ENCODE results near the gene MSI2.

Gene MSI2

DNA sequence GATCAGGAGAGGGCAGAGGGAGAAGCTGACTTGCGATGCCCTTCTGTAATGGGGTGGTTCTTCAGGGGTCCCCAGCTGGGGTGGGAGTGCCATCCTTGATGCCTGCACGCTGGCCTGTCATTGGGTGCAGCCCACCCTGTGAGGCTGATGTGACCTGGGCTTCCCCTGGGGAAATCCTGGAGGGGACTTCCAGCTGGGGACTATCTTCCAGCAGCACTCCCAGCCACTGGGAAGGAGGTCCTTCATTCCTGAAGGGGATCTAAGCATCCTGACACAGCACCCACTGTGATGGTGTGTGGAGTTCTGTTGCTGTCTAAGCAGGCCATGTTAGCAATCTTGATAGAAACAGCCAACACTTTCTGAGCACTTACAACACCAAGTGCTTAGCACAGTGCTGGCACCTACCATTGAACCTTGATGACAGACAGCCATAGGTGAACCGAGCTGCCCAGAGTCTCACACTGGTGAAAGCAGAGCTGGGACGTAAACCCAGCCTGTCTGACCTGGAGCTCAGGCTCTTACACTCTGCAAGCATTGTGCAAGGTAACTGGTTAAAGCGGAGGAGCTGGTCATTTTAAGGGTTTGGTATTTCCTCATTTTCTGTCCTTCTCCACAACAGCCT is 277.5 kb downstream of the MSI2 start:
- peak overlapping the region; percentile 83 for H3K27ac ChIP-seq
- no peak for TF ChIP-seq CTCF (conservative IDR thresholded peaks at IDR 0.05)

GRCh38 chr17:57534863-57535248 is 278.5 kb downstream of the MSI2 start:
- no peak for TF ChIP-seq CTCF (conservative IDR thresholded peaks at IDR 0.05)

GRCh38 chr17:57535249-57535966 is 279.1 kb downstream of the MSI2 start:
- peak overlapping the region; percentile 83 for H3K27ac ChIP-seq
- TF ChIP-seq CTCF (conservative IDR thresholded peaks at IDR 0.05), result no peak

More at GRCh38 chr17:57534863-57535248, 278.5 kb downstream of the MSI2 start:
- H3K27ac ChIP-seq, result peak overlapping the region; percentile 83

- peak overlapping the region; percentile 83 for H3K27ac ChIP-seq
- no peak for TF ChIP-seq CTCF (conservative IDR thresholded peaks at IDR 0.05)
Measured at GRCh38 chr17:57536289-57536688, 280.0 kb downstream of the MSI2 start.

DNA sequence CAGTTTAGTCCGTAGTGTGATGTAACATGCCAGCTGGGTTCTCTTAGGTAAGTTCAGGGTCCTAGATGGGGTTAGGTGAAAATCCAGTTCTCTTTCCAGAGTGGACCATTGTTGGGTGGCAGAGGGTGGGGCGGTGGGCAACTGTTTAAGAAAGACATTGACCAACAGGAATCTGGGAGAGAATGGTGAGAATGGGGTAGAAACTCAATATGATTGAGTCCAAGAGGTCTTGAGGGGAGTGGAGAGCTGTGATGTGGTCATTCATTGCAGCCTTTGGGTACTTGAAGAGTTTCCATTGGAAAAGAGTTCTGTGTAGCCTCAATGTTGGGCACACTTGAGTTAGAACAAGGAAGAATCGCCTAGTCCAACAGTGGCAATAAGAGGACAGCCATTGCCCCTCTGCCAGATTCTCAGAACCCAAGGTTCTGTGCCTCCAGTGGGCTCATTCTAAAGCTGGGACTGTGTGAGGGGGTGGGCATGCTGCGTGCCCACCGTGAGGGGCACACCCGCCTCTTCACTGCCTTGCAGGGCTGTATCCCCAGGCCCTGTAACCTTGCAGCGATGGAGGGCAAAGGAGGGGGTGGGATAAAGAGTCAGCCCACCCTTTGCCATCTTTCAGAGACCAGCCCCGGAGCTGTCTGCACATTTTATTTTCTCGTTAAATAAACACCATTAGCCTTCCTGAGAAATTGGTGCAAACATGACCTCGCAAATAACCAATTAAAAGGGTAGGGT is 280.6 kb downstream of the MSI2 start:
- TF ChIP-seq CTCF (conservative IDR thresholded peaks at IDR 0.05), result no peak
- H3K27ac ChIP-seq, result peak overlapping the region; percentile 83; the same call in 1 of the 2 replicates

- TF ChIP-seq CTCF (conservative IDR thresholded peaks at IDR 0.05), result no peak
- no peak overlapping the region; the same call in 1 of the 2 replicates for H3K27ac ChIP-seq
Measured at GRCh38 chr17:57537524-57538410, 281.4 kb downstream of the MSI2 start.

Data from VCaP (cell line).